Pancreas (tissue), 10 donors: ENCODE results near the gene FPR3. TPM values are rescaled to one million over a fixed set of nuclear protein-coding genes. Genes with fewer than 3 reads are reported as not detected.

Source experiments
- ATAC-seq, 4 donors: fragments of 200-7000 bp; cut with Tn5 transposase; one replicate each; pipeline versions ENCODE4 v1.8.0 to v1.9.1; 2020; ENCODE audit warnings: mild to moderate bottlenecking in 4 of 4, moderate library complexity in 4 of 4
- DNase-seq, 6 donors: peaks; one replicate each; pipeline ENCODE4 v3.0.0-alpha.2; 2020
- FAIRE-seq: peaks from 2 replicates; lab custom pipeline; 2012; peaks lifted over from hg19 to GRCh38; lab: Jason Lieb, UNC
- H3K27ac ChIP-seq, 4 donors: fragments of 200-600 bp; sonication (generic); 1 replicate in 3 of 4; 2 replicates in 1 of 4; pipeline versions ENCODE4 v1.5.0 to v1.8.0; 2020
- H3K27me3 ChIP-seq, 4 donors: fragments of 200-600 bp; one replicate each; pipeline ENCODE4 v1.8.0; 2021
- H3K36me3 ChIP-seq, 3 donors: fragments of 200-600 bp; sonication (generic) in 1 of 3; one replicate each; pipeline versions ENCODE4 v1.5.0 to v1.8.0; 2020 to 2021
- H3K4me1 ChIP-seq, 3 donors: fragments of 200-600 bp; one replicate each; pipeline ENCODE4 v1.8.0; 2021
- H3K4me3 ChIP-seq, 4 donors: fragments of 200-600 bp; sonication (generic) in 2 of 4; one replicate each; pipeline versions ENCODE4 v1.5.0 to v1.8.0; 2020 to 2021
- H3K9me3 ChIP-seq, 4 donors: fragments of 200-600 bp; one replicate each; pipeline ENCODE4 v1.8.0; 2021
- CTCF ChIP-seq, 4 donors: fragments of 200-600 bp; sonication (generic) in 3 of 4; IDR thresholded peaks; one replicate each; pipeline versions ENCODE4 v1.5.0 to v1.8.0; 2021; ENCODE audit warnings: antibody characterized with exemption in 4 of 4
- WGBS, 2 donors: extraction: QIAGEN DNeasy Blood & Tissue Kit; methylation state at CpG; one replicate each; pipeline ENCODE4 v1.1.7; 2013; 5-methylcytosine and 5-hydroxymethylcytosine counted together
- intact Hi-C, 3 donors: fragments of 100-400 bp; cut with DNase I; formaldehyde crosslinking; loops; one replicate each; pipeline versions ENCODE4 v1.11.1 to v1.14.2; 2022
- polyA plus RNA-seq, 2 donors: library from polyadenylated mRNA; stranded (reverse); fragments of 200-250 nt; gene quantifications; one replicate each; pipeline ENCODE4 v1.2.3, GENCODE V29; 2013
- total RNA-seq, 6 donors: library from RNA; stranded (reverse); fragmentation: NEBNext Ultra II Directional in 4 of 6; extraction: Animal tissue kit (Norgen Biotek cat#: 25700) in 4 of 6; gene quantifications; one replicate each; pipeline versions ENCODE4 v1.2.1 to v1.2.4, GENCODE V29; 2021 to 2023
- donor health status: healthy with polysubstance abuse.
- donor health status: DM: no; HTN: no; CAD: no; lungs with moderate emphysema.
- donor health status: DM: no; HTN: no; CAD: no.
- donor health status: control.
- donor health status: control.
- donor health status: Bipolar disorder and iron deficiency.
- donor health status: DM: yes; HTN: yes; CAD: no.
- donor health status: DM: no; HTN: no; CAD: no.
- donor health status: DM: no; HTN: no; CAD: no.
- donor health status: DM: yes; HTN: yes; CAD: no.

FPR3 gene
- total and polyA plus RNA-seq, 8 donors = 0.32 to 10.4 (median 0.62) TPM

GRCh38 chr19:51783372-51783771 is 11.6 kb upstream of the FPR3 start:
- H3K4me1 ChIP-seq = no peaks in the 10 kb centered on the region
- no peak overlapping the region for H3K27ac ChIP-seq
- 16 to 22% methylated on average over 3 of the region's 3 CpGs for WGBS, 2 donors

GRCh38 chr19:51784109-51784785 is 10.7 kb upstream of the FPR3 start:
- no peaks in the 10 kb centered on the region for H3K4me1 ChIP-seq
- FAIRE-seq = no peak
- no peak for DNase-seq
- ATAC-seq = no peak
- peak overlapping the region in 1 of 4 donors; percentile 3 for H3K27ac ChIP-seq
- 37 to 56% methylated on average over 6 of the region's 6 CpGs for WGBS, 2 donors
- no peaks in the 10 kb centered on the region for H3K36me3 ChIP-seq
- no peak for TF ChIP-seq CTCF (IDR thresholded peaks at IDR 0.05)
- no peaks in the 10 kb centered on the region for H3K27me3 ChIP-seq
- H3K9me3 ChIP-seq = no peaks in the 10 kb centered on the region
- intact Hi-C loops = no loop called here
- H3K4me3 ChIP-seq = no peak overlapping the region

More at GRCh38 chr19:51783372-51783771, 11.6 kb upstream of the FPR3 start:
- no peak overlapping the region for H3K4me3 ChIP-seq
- no peaks in the 10 kb centered on the region for H3K9me3 ChIP-seq
- H3K36me3 ChIP-seq = no peaks in the 10 kb centered on the region
- TF ChIP-seq CTCF (IDR thresholded peaks at IDR 0.05) = no peak
- H3K27me3 ChIP-seq = no peaks in the 10 kb centered on the region
- peak in 2 of 4 donors; percentile 56 to 60 for ATAC-seq
- intact Hi-C loops = no loop called here
- FAIRE-seq = no peak
- no peak for DNase-seq

- DNase-seq (peak in 1 of 6 donors; percentile 50), ATAC-seq (peak in 3 of 4 donors; percentile 18 to 79 (median 78)), FAIRE-seq (no peak)
- H3K9me3 ChIP-seq = no peaks in the 10 kb centered on the region
- TF ChIP-seq CTCF (IDR thresholded peaks at IDR 0.05) = no peak
- H3K27ac ChIP-seq = peak overlapping the region in 2 of 4 donors; percentile 44 to 48
- no peak overlapping the region for H3K4me3 ChIP-seq
- intact Hi-C loops = no loop called here
- H3K4me1 ChIP-seq = no peaks in the 10 kb centered on the region
- 47 to 61% methylated on average over 6 of the region's 6 CpGs for WGBS, 2 donors
- no peaks in the 10 kb centered on the region for H3K27me3 ChIP-seq
- no peaks in the 10 kb centered on the region for H3K36me3 ChIP-seq
Observed at GRCh38 chr19:51784922-51785690, 9.9 kb upstream of the FPR3 start.

- DNase-seq = no peak
- WGBS, 2 donors = 36 to 44% methylated on average over 6 of the region's 6 CpGs
- no peak for FAIRE-seq
- Histone ChIP-seq H3K9me3 (no peaks in the 10 kb centered on the region), H3K27me3 (no peaks in the 10 kb centered on the region), H3K4me1 (no peaks in the 10 kb centered on the region), H3K36me3 (no peaks in the 10 kb centered on the region), H3K27ac (no peak overlapping the region), H3K4me3 (no peak overlapping the region)
- peak in 1 of 4 donors; percentile 50 for ATAC-seq
- no peak for TF ChIP-seq CTCF (IDR thresholded peaks at IDR 0.05)
- intact Hi-C loops = no loop called here
Observed at GRCh38 chr19:51786646-51787494, 8.1 kb upstream of the FPR3 start.
